ENCODE data around the gene BAAT.

Gene BAAT

GRCh38 chr9:101324245-101324804, 60.5 kb downstream of the BAAT start:
- no peak for DNase-seq

GRCh38 chr9:101323129-101323528, 61.7 kb downstream of the BAAT start:
- no peak for DNase-seq

- no peak for DNase-seq
Observed at GRCh38 chr9:101317735-101318134, 67.1 kb downstream of the BAAT start.

GRCh38 chr9:101315112-101315450, 69.7 kb downstream of the BAAT start:
- DNase-seq = no peak

GRCh38 chr9:101312661-101313060, 72.1 kb downstream of the BAAT start:
- DNase-seq = no peak

- peak in 3 of 51 donors; percentile 7 to 71 (median 19) for DNase-seq
Observed at GRCh38 chr9:101311758-101312420, 72.9 kb downstream of the BAAT start.

- DNase-seq = no peak
Observed at GRCh38 chr9:101311191-101311590, 73.6 kb downstream of the BAAT start.

Data from hypothalamus (tissue), 51 donors.